ENCODE measurements around the gene VAPA. TPM values are rescaled to one million over a fixed set of nuclear protein-coding genes. Genes with fewer than 3 reads are reported as not detected.

The VAPA gene
- total and polyA plus RNA-seq, 10 of the 15 experiments (the other 5 are each of a cell fraction or from before 2014, with no cell fraction given) = 70.9 to 252 (median 166) TPM

DNA sequence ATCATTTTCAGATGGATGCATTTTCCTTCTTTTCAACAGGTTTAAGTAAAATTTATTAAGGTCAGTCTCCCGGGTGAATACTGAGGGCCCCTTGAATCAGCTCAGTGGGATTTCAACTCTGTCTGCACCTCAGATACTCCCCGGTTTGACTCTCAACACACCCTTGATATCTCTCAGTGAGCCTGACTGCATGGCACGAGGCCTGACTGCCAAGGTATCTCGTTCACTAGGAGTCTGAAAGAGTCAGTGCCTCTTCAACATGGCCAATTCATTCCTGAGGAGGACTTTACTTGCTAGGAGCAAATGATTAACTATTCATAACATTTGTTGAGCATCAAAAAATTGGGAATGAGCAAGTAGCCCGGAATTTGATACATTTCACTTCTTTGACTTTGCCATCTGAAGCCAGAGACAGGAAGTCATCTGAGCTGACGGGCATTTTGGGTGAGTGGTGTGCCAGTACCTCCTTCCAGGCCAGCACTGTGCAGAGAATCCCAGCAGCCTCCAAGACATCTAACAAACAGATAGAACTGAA is 81.0 kb downstream of the VAPA start (continued):
- TF ChIP-seq KDM1A (IDR thresholded peaks at IDR 0.05; ENCODE audit: borderline replicate concordance) (no peak), NR2C2 (IDR thresholded peaks at IDR 0.05; ENCODE audit: borderline replicate concordance, control insufficient read depth, insufficient read length, low read depth) (no peak), E2F8 (IDR thresholded peaks at IDR 0.05; ENCODE audit: low read depth, partially characterized antibody) (no peak)

- in situ Hi-C loops (cut with MboI) = no loop called here
- H3K79me2 ChIP-seq (ENCODE audit: control insufficient read depth, insufficient read depth, low read length) = no peaks in the 10 kb centered on the region
- no peaks in the 10 kb centered on the region for H4K20me1 ChIP-seq (ENCODE audit: control insufficient read depth, insufficient read depth)
- H3K27ac ChIP-seq (ENCODE audit: control insufficient read depth, insufficient read depth) = no peak overlapping the region
- peaks cover 2% of the 10 kb centered on the region; the same call in 2 of the 3 replicates for H3K9me3 ChIP-seq (replicated peaks; ENCODE audit: control insufficient read depth, insufficient read depth, low read length)
- no peak for FAIRE-seq
- H3K4me2 ChIP-seq (ENCODE audit: control insufficient read depth, insufficient read depth) = no peak overlapping the region
- no peaks in the 10 kb centered on the region for H3K36me3 ChIP-seq (ENCODE audit: control insufficient read depth in 2 of 2, insufficient read depth in 2 of 2, low read length in 1 of 2)
- WGBS (ENCODE audit: insufficient coverage, insufficient replicate concordance, low lambda C conversion rate, missing lambda C conversion rate) = 46% methylated on average over 2 of the region's 2 CpGs
- no peaks in the 10 kb centered on the region for H3K4me1 ChIP-seq (ENCODE audit: control insufficient read depth, insufficient read depth, low read length)
- no peak overlapping the region for H3K4me3 ChIP-seq
- no peaks in the 10 kb centered on the region; a peak in 1 of 4 replicates for H3K27me3 ChIP-seq (replicated peaks in 1 of 2; ENCODE audit: control insufficient read depth in 2 of 2, insufficient read depth in 2 of 2, low read length in 1 of 2)
- ChIA-PET RAD21 (ENCODE audit: unreplicated experiment) (no interaction called here), POLR2A (no interaction called here), SMC1A (ENCODE audit: uncharacterized antibody, unreplicated experiment) (no interaction called here), CTCF (no interaction called here)
- no TSS peak for BruUV-seq (replicated peaks)
- H2AFZ ChIP-seq (ENCODE audit: control insufficient read depth, low read depth, low read length) = no peak overlapping the region
- intact Hi-C loops (cut with micrococcal nuclease; ENCODE audit: unreplicated experiment) = no loop called here
- ATAC-seq = no peak
- H3K9ac ChIP-seq (ENCODE audit: control insufficient read depth, insufficient read depth, low read length) = no peak overlapping the region
- no peak for DNase-seq (ENCODE audit: low read depth, low spot score)
- TF ChIP-seq TCF3 (IDR thresholded peaks at IDR 0.05; ENCODE audit: borderline replicate concordance, insufficient read depth, low read depth, low read length) (no peak), BCLAF1 (IDR thresholded peaks at IDR 0.05) (no peak), ZNF207 (IDR thresholded peaks at IDR 0.05; ENCODE audit: borderline replicate concordance) (no peak), CREM (IDR thresholded peaks at IDR 0.05; ENCODE audit: low read depth) (no peak), NKRF (conservative IDR thresholded peaks at IDR 0.05) (no peak), POLR2A (IDR thresholded peaks at IDR 0.05; ENCODE audit: low read depth, low read length) (no peak)
- TF ChIP-seq, protein P1, sequence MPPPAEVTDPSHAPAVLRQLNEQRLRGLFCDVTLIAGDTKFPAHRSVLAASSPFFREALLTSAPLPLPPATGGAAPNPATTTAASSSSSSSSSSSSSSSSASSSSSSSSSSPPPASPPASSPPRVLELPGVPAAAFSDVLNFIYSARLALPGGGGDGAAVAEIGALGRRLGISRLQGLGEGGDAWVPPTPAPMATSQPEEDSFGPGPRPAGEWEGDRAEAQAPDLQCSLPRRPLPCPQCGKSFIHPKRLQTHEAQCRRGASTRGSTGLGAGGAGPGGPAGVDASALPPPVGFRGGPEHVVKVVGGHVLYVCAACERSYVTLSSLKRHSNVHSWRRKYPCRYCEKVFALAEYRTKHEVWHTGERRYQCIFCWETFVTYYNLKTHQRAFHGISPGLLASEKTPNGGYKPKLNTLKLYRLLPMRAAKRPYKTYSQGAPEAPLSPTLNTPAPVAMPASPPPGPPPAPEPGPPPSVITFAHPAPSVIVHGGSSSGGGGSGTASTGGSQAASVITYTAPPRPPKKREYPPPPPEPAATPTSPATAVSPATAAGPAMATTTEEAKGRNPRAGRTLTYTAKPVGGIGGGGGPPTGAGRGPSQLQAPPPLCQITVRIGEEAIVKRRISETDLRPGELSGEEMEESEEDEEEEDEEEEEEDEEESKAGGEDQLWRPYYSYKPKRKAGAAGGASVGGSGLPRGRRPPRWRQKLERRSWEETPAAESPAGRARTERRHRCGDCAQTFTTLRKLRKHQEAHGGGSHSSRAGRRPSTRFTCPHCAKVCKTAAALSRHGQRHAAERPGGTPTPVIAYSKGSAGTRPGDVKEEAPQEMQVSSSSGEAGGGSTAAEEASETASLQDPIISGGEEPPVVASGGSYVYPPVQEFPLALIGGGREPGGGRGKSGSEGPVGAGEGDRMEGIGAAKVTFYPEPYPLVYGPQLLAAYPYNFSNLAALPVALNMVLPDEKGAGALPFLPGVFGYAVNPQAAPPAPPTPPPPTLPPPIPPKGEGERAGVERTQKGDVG (CRISPR knock-in tag; IDR thresholded peaks at IDR 0.05) = no peak
Measured at GRCh38 chr18:9995631-9996030, 81.8 kb downstream of the VAPA start.

Data from GM12878 (cell line).